ENCODE data around the gene PPP3R1.

PPP3R1 gene

GRCh38 chr2:68222287-68222686 is 30.0 kb downstream of the PPP3R1 start:
- Histone ChIP-seq H3K27me3 (ENCODE audit: control insufficient read depth, low read length) (no peaks in the 10 kb centered on the region), H3K9me2 (replicated peaks; ENCODE audit: control insufficient read depth, low read length) (no peaks in the 10 kb centered on the region), H3K4me2 (ENCODE audit: low read length) (no peak overlapping the region), H3K4me1 (ENCODE audit: control insufficient read depth, low read length) (peaks cover 20% of the 10 kb centered on the region), H4K20me1 (ENCODE audit: control insufficient read depth, insufficient read depth, low read depth, low read length) (peaks cover 24% of the 10 kb centered on the region), H3F3A (ENCODE audit: control insufficient read depth, insufficient read depth) (no peaks in the 10 kb centered on the region; the same call in 1 of the 2 replicates), H3K27ac (ENCODE audit: low read depth, low read length) (no peak overlapping the region), H3K79me2 (ENCODE audit: control insufficient read depth, low read length) (peaks cover 100% of the 10 kb centered on the region), H3K9me3 (ENCODE audit: control insufficient read depth, insufficient read depth, low read length) (no peaks in the 10 kb centered on the region; the same call in 1 of the 2 replicates), H3K36me3 (ENCODE audit: control insufficient read depth, low read length) (peaks cover 61% of the 10 kb centered on the region), H3K4me3 (ENCODE audit: low read length) (no peak overlapping the region)
- TF ChIP-seq EZH2phosphoT487 (IDR thresholded peaks at IDR 0.05; ENCODE audit: borderline replicate concordance, low read length), result no peak
- no peak for TF ChIP-seq CTCF (IDR thresholded peaks at IDR 0.05; ENCODE audit: low read depth, low read length, poor library complexity, severe bottlenecking)

DNA sequence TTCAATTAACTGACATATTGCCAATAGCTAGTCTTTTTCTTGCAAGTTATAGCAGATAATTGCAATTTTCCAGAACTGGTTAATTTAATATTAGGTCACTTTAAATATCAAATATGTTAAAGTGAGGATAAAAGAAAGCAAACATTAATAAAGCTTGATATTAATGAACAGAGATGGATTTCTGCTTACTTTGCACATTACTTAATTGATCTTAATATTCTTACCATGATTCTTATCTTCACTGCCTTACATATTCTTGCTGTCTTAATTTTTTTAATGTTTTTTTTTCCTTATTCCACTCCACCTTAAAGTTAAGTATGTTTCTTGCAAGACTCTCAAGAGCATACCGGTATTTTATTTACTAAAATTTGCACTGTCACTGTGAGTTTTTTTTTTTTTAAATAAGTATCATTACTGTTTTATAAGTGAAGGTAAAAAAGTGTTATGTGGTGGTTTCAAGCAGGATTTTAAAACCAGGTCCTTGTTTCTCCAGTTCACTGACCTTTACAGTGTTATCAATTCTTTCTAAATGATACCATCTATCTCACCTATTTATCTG is 33.9 kb downstream of the PPP3R1 start:
- no peaks in the 10 kb centered on the region for H3K27me3 ChIP-seq (ENCODE audit: control insufficient read depth, low read length)
- H3K36me3 ChIP-seq (ENCODE audit: control insufficient read depth, low read length), result peaks cover 58% of the 10 kb centered on the region
- H3K79me2 ChIP-seq (ENCODE audit: control insufficient read depth, low read length), result peaks cover 100% of the 10 kb centered on the region
- no peak overlapping the region for H3K27ac ChIP-seq (ENCODE audit: low read depth, low read length)
- no peak overlapping the region for H3K4me2 ChIP-seq (ENCODE audit: low read length)
- H4K20me1 ChIP-seq (ENCODE audit: control insufficient read depth, insufficient read depth, low read depth, low read length), result peaks cover 20% of the 10 kb centered on the region
- TF ChIP-seq EZH2phosphoT487 (IDR thresholded peaks at IDR 0.05; ENCODE audit: borderline replicate concordance, low read length) (no peak), CTCF (IDR thresholded peaks at IDR 0.05; ENCODE audit: low read depth, low read length, poor library complexity, severe bottlenecking) (no peak)
- no peaks in the 10 kb centered on the region for H3K9me2 ChIP-seq (replicated peaks; ENCODE audit: control insufficient read depth, low read length)
- H3K4me3 ChIP-seq (ENCODE audit: low read length), result no peak overlapping the region
- H3K9me3 ChIP-seq (ENCODE audit: control insufficient read depth, insufficient read depth, low read length), result no peaks in the 10 kb centered on the region; the same call in 1 of the 2 replicates
- peaks cover 42% of the 10 kb centered on the region for H3K4me1 ChIP-seq (ENCODE audit: control insufficient read depth, low read length)
- no peaks in the 10 kb centered on the region; the same call in 1 of the 2 replicates for H3F3A ChIP-seq (ENCODE audit: control insufficient read depth, insufficient read depth)

- Histone ChIP-seq H3K36me3 (ENCODE audit: control insufficient read depth, low read length) (peaks cover 58% of the 10 kb centered on the region), H4K20me1 (ENCODE audit: control insufficient read depth, insufficient read depth, low read depth, low read length) (peaks cover 20% of the 10 kb centered on the region), H3K4me2 (ENCODE audit: low read length) (no peak overlapping the region), H3F3A (ENCODE audit: control insufficient read depth, insufficient read depth) (no peaks in the 10 kb centered on the region; the same call in 1 of the 2 replicates), H3K4me3 (ENCODE audit: low read length) (no peak overlapping the region), H3K9me2 (replicated peaks; ENCODE audit: control insufficient read depth, low read length) (no peaks in the 10 kb centered on the region), H3K27me3 (ENCODE audit: control insufficient read depth, low read length) (no peaks in the 10 kb centered on the region), H3K9me3 (ENCODE audit: control insufficient read depth, insufficient read depth, low read length) (no peaks in the 10 kb centered on the region; the same call in 1 of the 2 replicates), H3K79me2 (ENCODE audit: control insufficient read depth, low read length) (peaks cover 100% of the 10 kb centered on the region), H3K27ac (ENCODE audit: low read depth, low read length) (no peak overlapping the region), H3K4me1 (ENCODE audit: control insufficient read depth, low read length) (peaks cover 42% of the 10 kb centered on the region)
- TF ChIP-seq CTCF (IDR thresholded peaks at IDR 0.05; ENCODE audit: low read depth, low read length, poor library complexity, severe bottlenecking) (no peak), EZH2phosphoT487 (IDR thresholded peaks at IDR 0.05; ENCODE audit: borderline replicate concordance, low read length) (no peak)
These were observed 34.6 kb downstream of the PPP3R1 start for GRCh38 chr2:68217729-68218128.

Measured in DOHH2 (cell line).